Heart left ventricle (tissue), 16 donors: ENCODE measurements around the gene STPG1. TPM values are rescaled to one million over a fixed set of nuclear protein-coding genes. Genes with fewer than 3 reads are reported as not detected.
A peak's percentile ranks its signal among the peaks of the same experiment; 100 is the strongest.

Source experiments
- ATAC-seq, 4 donors: fragments of 200-7000 bp; cut with Tn5 transposase; one replicate each; pipeline ENCODE4 v1.9.1; 2020 to 2022; ENCODE audit warnings: moderate library complexity in 4 of 4, mild to moderate bottlenecking in 3 of 4, moderate number of reproducible peaks in 1 of 4
- DNase-seq, 5 donors: peaks; one replicate each; pipeline ENCODE4 v3.0.0-alpha.2; 2020
- H3K27ac ChIP-seq, 12 donors: fragments of 200-600 bp; sonication (generic) in 4 of 12; one replicate each; pipeline versions ENCODE4 v1.5.0 to v1.8.0; 2016 to 2022; ENCODE audit warnings: mild to moderate bottlenecking in 2 of 12
- H3K27me3 ChIP-seq, 9 donors: fragments of 200-600 bp; sonication (generic) in 2 of 9; one replicate each; pipeline versions ENCODE4 v1.5.1 to v1.8.0; 2016 to 2022; ENCODE audit warnings: mild to moderate bottlenecking in 3 of 9
- H3K36me3 ChIP-seq, 9 donors: fragments of 200-600 bp; sonication (generic) in 2 of 9; one replicate each; pipeline versions ENCODE4 v1.5.0 to v1.8.0; 2018 to 2022; ENCODE audit warnings: mild to moderate bottlenecking in 2 of 9
- H3K4me1 ChIP-seq, 12 donors: fragments of 200-600 bp; sonication (generic) in 4 of 12; one replicate each; pipeline versions ENCODE4 v1.5.0 to v1.8.0; 2016 to 2022; ENCODE audit warnings: mild to moderate bottlenecking in 3 of 12
- H3K4me3 ChIP-seq, 12 donors: fragments of 200-600 bp; sonication (generic) in 4 of 12; one replicate each; pipeline versions ENCODE4 v1.5.0 to v1.8.0; 2017 to 2022; ENCODE audit warnings: mild to moderate bottlenecking in 9 of 12, moderate library complexity in 4 of 12
- H3K9me3 ChIP-seq, 12 donors: fragments of 200-600 bp; sonication (generic) in 4 of 12; one replicate each; pipeline versions ENCODE4 v1.5.0 to v1.8.0; 2016 to 2022; ENCODE audit warnings: mild to moderate bottlenecking in 1 of 12
- CTCF ChIP-seq, 12 donors: fragments of 200-600 bp; sonication (generic) in 4 of 12; IDR thresholded peaks; one replicate each; pipeline versions ENCODE4 v1.5.0 to v1.8.0; 2018 to 2022; ENCODE audit warnings: antibody characterized with exemption in 12 of 12, mild to moderate bottlenecking in 5 of 12
- POLR2A ChIP-seq, 2 donors: fragments of 450-650 bp; IDR thresholded peaks; one replicate each; pipeline ENCODE4 v1.6.1; 2017; ENCODE audit warnings: antibody characterized with exemption in 2 of 2, mild to moderate bottlenecking in 2 of 2, moderate library complexity in 2 of 2
- WGBS, 4 donors: extraction: QIAGEN DNeasy Blood & Tissue Kit in 2 of 4; methylation state at CpG; one replicate each; pipeline versions ENCODE4 v1.1.5 to v1.1.7; 2013 to 2018; 5-methylcytosine and 5-hydroxymethylcytosine counted together
- intact Hi-C, 10 donors: fragments of 100-400 bp; cut with DNase I; formaldehyde crosslinking; loops; one replicate each; pipeline versions ENCODE4 v1.11.1 to v1.14.2; 2022
- polyA plus RNA-seq, 2 donors: library from polyadenylated mRNA; stranded (reverse); fragments of 200-250 nt; gene quantifications; one replicate each; pipeline ENCODE4 v1.2.3, GENCODE V29; 2013
- total RNA-seq, 9 donors: library from RNA; depleted of rRNA in 2 of 9; stranded (reverse); fragments of >200 nt in 2 of 9; fragmentation: NEBNext Ultra II Directional in 3 of 9; extraction: Animal tissue kit (Norgen Biotek cat#: 25700) in 3 of 9; gene quantifications; one replicate each; pipeline versions ENCODE4 v1.1.0 to v1.2.4, GENCODE V29; 2016 to 2023
- donor health status: ischemic (EF 13 %, LVEDD 7.1; RV severe dilation, severe dysfunction).
- donor health status: healthy with polysubstance abuse.
- donor health status: DM: no; HTN: yes; CAD: no.
- donor health status: DM: no; HTN: no; CAD: no.
- donor health status: ischemic (EF 25% LVEDD 6.9; RV normal size, moderate dysfunction).
- donor health status: ischemic (EF 25% LVEDD 5.7; RV mildly dilated, moderate dysfunction).
- donor health status: healthy.
- donor health status: DM: yes; HTN: yes; CAD: no.
- donor health status: ischemic (EF 35%, LVEDD 5.7; RV mildly dilated, moderate dysfunction).
- donor health status: nonischemic (EF 11% LVEDD 7.7; RV severe dilation, severe dysfunction).
- donor health status: DM: yes; HTN: yes; CAD: no.
- donor health status: PGD.
- donor health status: ischemic (EF 29% LVEDD 5.4; RV normal size, mild dysfunction).
- donor health status: nonischemic (EF 23%, LVEDD 6.1; RV moderate dilation, normal function).

The STPG1 gene
- total and polyA plus RNA-seq, 11 donors: 3.8 to 6.9 (median 4.8) TPM

GRCh38 chr1:24364975-24365678 lies 48.5 kb downstream of the STPG1 start:
- H3K4me3 ChIP-seq: no peak overlapping the region
- ATAC-seq (peak in 3 of 4 donors; percentile 27 to 57 (median 39)), DNase-seq (no peak)
- H3K9me3 ChIP-seq: no peaks in the 10 kb centered on the region
- WGBS, 4 donors: 83 to 89% (median 87%) methylated on average over 11 of the region's 11 CpGs
- no peaks in the 10 kb centered on the region for H3K27me3 ChIP-seq
- no peak overlapping the region for H3K27ac ChIP-seq
- H3K4me1 ChIP-seq: peaks cover 0 to 14% (median 0%) of the 10 kb centered on the region in 12 donors
- H3K36me3 ChIP-seq: peaks cover 0 to 12% (median 0%) of the 10 kb centered on the region in 9 donors
- intact Hi-C loops: no loop called here
- TF ChIP-seq CTCF (IDR thresholded peaks at IDR 0.05) (no peak), POLR2A (IDR thresholded peaks at IDR 0.05) (no peak)

GRCh38 chr1:24364605-24364974 lies 49.0 kb downstream of the STPG1 start:
- peaks cover 0 to 14% (median 0%) of the 10 kb centered on the region in 12 donors for H3K4me1 ChIP-seq
- no peaks in the 10 kb centered on the region for H3K9me3 ChIP-seq
- H3K27me3 ChIP-seq: no peaks in the 10 kb centered on the region
- H3K27ac ChIP-seq: no peak overlapping the region
- WGBS, 4 donors: 53 to 83% (median 71%) methylated on average over 2 of the region's 2 CpGs
- ATAC-seq (no peak), DNase-seq (no peak)
- intact Hi-C loops: no loop called here
- peaks cover 0 to 11% (median 0%) of the 10 kb centered on the region in 9 donors for H3K36me3 ChIP-seq
- no peak for TF ChIP-seq POLR2A (IDR thresholded peaks at IDR 0.05)
- no peak for TF ChIP-seq CTCF (IDR thresholded peaks at IDR 0.05)
- no peak overlapping the region for H3K4me3 ChIP-seq

- DNase-seq (no peak), ATAC-seq (no peak)
Measured at GRCh38 chr1:24363994-24364393, 49.6 kb downstream of the STPG1 start.

More at GRCh38 chr1:24363994-24364393, 49.6 kb downstream of the STPG1 start:
- Histone ChIP-seq H3K4me1 (peaks cover 0 to 14% (median 0%) of the 10 kb centered on the region in 12 donors), H3K27ac (no peak overlapping the region), H3K4me3 (no peak overlapping the region), H3K36me3 (peaks cover 0 to 10% (median 0%) of the 10 kb centered on the region in 9 donors), H3K27me3 (no peaks in the 10 kb centered on the region), H3K9me3 (no peaks in the 10 kb centered on the region)
- 77 to 90% (median 84%) methylated on average over 7 of the region's 7 CpGs for WGBS, 4 donors
- intact Hi-C loops: no loop called here
- no peak for TF ChIP-seq POLR2A (IDR thresholded peaks at IDR 0.05)
- TF ChIP-seq CTCF (IDR thresholded peaks at IDR 0.05): no peak
